WTC11 (cell line): ENCODE results near the gene TNN. TPM values are rescaled to one million over a fixed set of nuclear protein-coding genes. Genes with fewer than 3 reads are reported as not detected.

ENCODE experiments used
- ATAC-seq: fragments of 200-7000 bp; cut with Tn5 transposase; 2 replicates; pipeline ENCODE4 v1.10.0; 2021; ENCODE audit warnings: mild to moderate bottlenecking, moderate library complexity
- CTCF ChIA-PET: fragments of 300-600 bp; sonication (Branson Sonifier 250); formaldehyde crosslinking; loops from one replicate; lab custom pipeline; 2021; ENCODE audit warnings: antibody characterized with exemption; lab: Charles Lee
- POLR2A ChIA-PET: fragments of 350-600 bp; sonication (Branson Sonifier 250); formaldehyde crosslinking; loops from one replicate; lab custom pipeline; 2021; ENCODE audit warnings: antibody characterized with exemption; lab: Charles Lee
- DNase-seq: peaks from one replicate; pipeline ENCODE4 v3.0.0; 2021; ENCODE audit warnings: low spot score
- H3K27ac Mint-ChIP-seq: 2 replicates; pipeline ENCODE4 v1.8.0; 2021; ENCODE audit warnings: mixed read lengths
- H3K27me3 Mint-ChIP-seq: 2 replicates; pipeline ENCODE4 v1.8.0; 2021; ENCODE audit warnings: low read depth, mild to moderate bottlenecking, moderate library complexity, mixed read lengths
- H3K36me3 Mint-ChIP-seq: 2 replicates; pipeline ENCODE4 v1.8.0; 2021; ENCODE audit warnings: mixed read lengths
- H3K4me1 Mint-ChIP-seq: 2 replicates; pipeline ENCODE4 v1.8.0; 2022; ENCODE audit warnings: mixed read lengths
- H3K4me3 Mint-ChIP-seq: 2 replicates; pipeline ENCODE4 v1.8.0; 2021; ENCODE audit warnings: mild to moderate bottlenecking, moderate library complexity, mixed read lengths
- H3K9me3 Mint-ChIP-seq: 2 replicates; pipeline ENCODE4 v1.8.0; 2021; ENCODE audit warnings: mixed read lengths
- CREB1 ChIP-seq: sonication (generic); formaldehyde crosslinking; IDR thresholded peaks from 2 replicates; pipeline ENCODE4 v1.8.0; 2023; ENCODE audit warnings: mild to moderate bottlenecking, missing genetic modification reagents
- E2F1 ChIP-seq: sonication (generic); formaldehyde crosslinking; IDR thresholded peaks from 2 replicates; pipeline ENCODE4 v1.8.0; 2022; ENCODE audit warnings: mild to moderate bottlenecking, missing genetic modification reagents
- FOXJ3 ChIP-seq: sonication (generic); formaldehyde crosslinking; IDR thresholded peaks from 2 replicates; pipeline ENCODE4 v1.9.0; 2021; ENCODE audit warnings: missing genetic modification reagents, mild to moderate bottlenecking, borderline replicate concordance
- FOXK1 ChIP-seq: sonication (generic); formaldehyde crosslinking; IDR thresholded peaks from 2 replicates; pipeline ENCODE4 v1.8.0; 2022; ENCODE audit warnings: mild to moderate bottlenecking, moderate library complexity, missing genetic modification reagents
- FOXP1 ChIP-seq: sonication (generic); formaldehyde crosslinking; IDR thresholded peaks from 2 replicates; pipeline ENCODE4 v1.8.0; 2022; ENCODE audit warnings: missing genetic modification reagents, mild to moderate bottlenecking, moderate library complexity, borderline replicate concordance
- GTF2I ChIP-seq: fragments of 250-450 bp; sonication (Bioruptor Pico); conservative IDR thresholded peaks from 2 replicates; pipeline ENCODE4 v1.4.0; 2021; ENCODE audit warnings: mild to moderate bottlenecking
- MXD4 ChIP-seq: fragments of 250-450 bp; sonication (Bioruptor Pico); IDR thresholded peaks from 2 replicates; pipeline ENCODE4 v1.8.0; 2021; ENCODE audit warnings: mild to moderate bottlenecking, moderate library complexity, borderline replicate concordance
- NR1H2 ChIP-seq: sonication (generic); formaldehyde crosslinking; IDR thresholded peaks from 2 replicates; pipeline ENCODE4 v1.9.0; 2021; ENCODE audit warnings: mild to moderate bottlenecking, moderate library complexity, missing genetic modification reagents
- TEAD4 ChIP-seq: sonication (generic); formaldehyde crosslinking; IDR thresholded peaks from 2 replicates; pipeline ENCODE4 v1.8.0; 2022; ENCODE audit warnings: mild to moderate bottlenecking, missing genetic modification reagents
- ZNF121 ChIP-seq: sonication (generic); formaldehyde crosslinking; IDR thresholded peaks from 2 replicates; pipeline ENCODE4 v1.8.0; 2023; ENCODE audit warnings: missing genetic modification reagents
- total RNA-seq: library from RNA; stranded (reverse); gene quantifications from 3 replicates; pipeline ENCODE4 v1.2.3, GENCODE V29; 2021
- TF ChIP-seq, protein P1 (sequence below): sonication (generic); formaldehyde crosslinking; IDR thresholded peaks from 2 replicates; pipeline ENCODE4 v1.8.0; 2023; ENCODE audit warnings: mild to moderate bottlenecking, missing genetic modification reagents
- TF ChIP-seq, protein P2 (sequence below): sonication (generic); formaldehyde crosslinking; IDR thresholded peaks from 2 replicates; pipeline ENCODE4 v1.8.0; 2023; ENCODE audit warnings: missing genetic modification reagents

TNN gene
- total RNA-seq, 1 experiment from 2014 or later: 0.44 TPM

DNA sequence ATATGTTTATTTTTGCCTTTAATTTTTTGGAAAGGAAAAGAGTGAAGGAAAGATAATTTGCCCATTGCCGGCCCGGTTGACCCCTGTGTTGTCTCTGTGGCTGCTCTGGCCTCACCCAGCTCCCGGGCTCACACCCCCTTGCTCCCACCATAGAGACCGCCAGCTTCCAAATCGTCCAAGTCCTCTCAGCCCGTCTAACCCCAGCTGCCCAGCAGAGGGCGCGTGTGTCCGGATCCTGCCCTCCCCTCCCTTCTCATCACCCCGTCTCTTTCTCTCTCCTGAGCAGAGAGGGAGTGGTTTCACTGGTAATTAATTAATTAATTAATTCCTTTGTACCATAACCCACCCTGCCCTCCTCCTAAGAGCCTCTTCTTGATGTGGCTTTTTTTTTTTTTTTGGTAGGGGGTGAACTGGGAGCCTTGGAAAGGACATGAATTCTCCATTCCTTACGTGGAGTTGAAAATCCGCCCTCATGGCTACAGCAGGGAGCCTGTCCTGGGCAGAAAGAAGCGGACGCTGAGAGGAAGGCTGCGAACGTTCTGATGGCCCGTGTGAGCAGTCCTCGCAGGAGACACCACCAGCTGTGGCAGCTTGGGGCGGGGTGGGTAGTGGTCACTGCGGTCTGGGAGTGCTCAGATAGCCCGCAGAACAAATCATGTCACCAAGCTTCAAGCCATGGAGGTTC lies 79.0 kb downstream of the TNN start (continued):
- TF ChIP-seq FOXP1 (CRISPR knock-in tag) (no peak), ZNF121 (CRISPR knock-in tag) (no peak), E2F1 (no peak)
- TF ChIP-seq, protein P1, sequence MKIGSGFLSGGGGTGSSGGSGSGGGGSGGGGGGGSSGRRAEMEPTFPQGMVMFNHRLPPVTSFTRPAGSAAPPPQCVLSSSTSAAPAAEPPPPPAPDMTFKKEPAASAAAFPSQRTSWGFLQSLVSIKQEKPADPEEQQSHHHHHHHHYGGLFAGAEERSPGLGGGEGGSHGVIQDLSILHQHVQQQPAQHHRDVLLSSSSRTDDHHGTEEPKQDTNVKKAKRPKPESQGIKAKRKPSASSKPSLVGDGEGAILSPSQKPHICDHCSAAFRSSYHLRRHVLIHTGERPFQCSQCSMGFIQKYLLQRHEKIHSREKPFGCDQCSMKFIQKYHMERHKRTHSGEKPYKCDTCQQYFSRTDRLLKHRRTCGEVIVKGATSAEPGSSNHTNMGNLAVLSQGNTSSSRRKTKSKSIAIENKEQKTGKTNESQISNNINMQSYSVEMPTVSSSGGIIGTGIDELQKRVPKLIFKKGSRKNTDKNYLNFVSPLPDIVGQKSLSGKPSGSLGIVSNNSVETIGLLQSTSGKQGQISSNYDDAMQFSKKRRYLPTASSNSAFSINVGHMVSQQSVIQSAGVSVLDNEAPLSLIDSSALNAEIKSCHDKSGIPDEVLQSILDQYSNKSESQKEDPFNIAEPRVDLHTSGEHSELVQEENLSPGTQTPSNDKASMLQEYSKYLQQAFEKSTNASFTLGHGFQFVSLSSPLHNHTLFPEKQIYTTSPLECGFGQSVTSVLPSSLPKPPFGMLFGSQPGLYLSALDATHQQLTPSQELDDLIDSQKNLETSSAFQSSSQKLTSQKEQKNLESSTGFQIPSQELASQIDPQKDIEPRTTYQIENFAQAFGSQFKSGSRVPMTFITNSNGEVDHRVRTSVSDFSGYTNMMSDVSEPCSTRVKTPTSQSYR (CRISPR knock-in tag): no peak

DNA sequence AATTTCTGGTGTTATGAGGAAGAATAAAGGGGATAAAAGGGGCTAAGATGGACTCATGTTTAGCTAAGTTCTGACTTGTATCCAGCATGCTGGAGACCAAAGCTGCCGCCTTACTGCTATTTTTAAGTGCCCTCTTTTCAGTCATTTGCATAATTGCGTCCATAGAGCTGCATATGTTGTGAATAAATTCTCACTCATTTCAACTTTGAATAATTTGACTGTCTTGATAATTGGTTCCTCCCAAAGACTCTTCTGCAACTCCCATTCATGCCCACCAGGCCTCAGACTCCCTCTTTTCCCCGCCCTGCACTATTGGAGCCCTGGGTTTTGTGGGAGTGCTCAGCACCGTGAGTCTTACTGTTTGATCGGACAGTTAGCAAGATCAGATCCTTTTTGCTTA lies 79.9 kb downstream of the TNN start:
- CTCF ChIA-PET: interaction anchor here (1.0 to 7.9 kb wide), 10 partner anchors 8 to 204 kb away, joined by 3 to 110 read pairs (median 11); no protein-coding TSS in a partner anchor
- Mint-ChIP-seq H3K27me3 (peaks cover 29% of the 10 kb centered on the region), H3K27ac (no peak overlapping the region)

DNA sequence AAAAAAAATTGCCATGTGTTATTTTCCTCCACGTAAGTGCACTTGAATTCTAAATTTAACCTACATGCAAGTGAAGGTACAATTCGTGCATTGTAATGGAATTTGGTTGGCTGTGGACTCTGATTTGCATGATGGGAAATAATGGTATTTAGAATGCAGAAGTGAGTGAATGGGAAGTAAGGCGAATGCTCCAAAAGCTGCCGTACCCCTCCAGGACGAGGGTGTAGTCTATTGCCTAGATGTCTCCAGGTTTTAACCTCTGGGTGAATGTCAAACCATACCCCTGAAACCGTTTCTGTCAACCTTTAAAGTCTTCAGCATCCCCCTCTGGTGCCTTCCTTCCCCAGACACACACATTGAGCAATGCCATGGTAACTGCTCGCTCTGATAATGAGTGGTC lies 80.4 kb downstream of the TNN start:
- DNase-seq (no peak), ATAC-seq (no peak)
- H3K4me3 Mint-ChIP-seq: no peak overlapping the region
- no peak overlapping the region for H3K27ac Mint-ChIP-seq
- no peaks in the 10 kb centered on the region for H3K36me3 Mint-ChIP-seq
- H3K9me3 Mint-ChIP-seq: peaks cover 15% of the 10 kb centered on the region
- peaks cover 29% of the 10 kb centered on the region for H3K27me3 Mint-ChIP-seq
- peaks cover 43% of the 10 kb centered on the region for H3K4me1 Mint-ChIP-seq
- CTCF ChIA-PET: interaction anchor here (1.0 to 7.9 kb wide), 5 partner anchors 12 to 170 kb away, joined by 3 to 110 read pairs (median 37); no protein-coding TSS in a partner anchor
- no peak for TF ChIP-seq ZNF121 (CRISPR knock-in tag)
- TF ChIP-seq NR1H2 (CRISPR knock-in tag): no peak
- TF ChIP-seq, all 79 proteins: peak for 0
- POLR2A ChIA-PET: no interaction called here

More for the DNA sequence above, 79.9 kb downstream of the TNN start:
- Mint-ChIP-seq H3K36me3 (no peaks in the 10 kb centered on the region), H3K4me1 (peaks cover 40% of the 10 kb centered on the region)
- no peak for DNase-seq
- POLR2A ChIA-PET: no interaction called here
- TF ChIP-seq MXD4 (CRISPR knock-in tag) (no peak), TEAD4 (CRISPR knock-in tag) (no peak), GTF2I (no peak), CREB1 (CRISPR knock-in tag) (no peak), FOXJ3 (CRISPR knock-in tag) (no peak), FOXK1 (CRISPR knock-in tag) (no peak)
- TF ChIP-seq, protein P1 (CRISPR knock-in tag): no peak
- TF ChIP-seq, protein P2, sequence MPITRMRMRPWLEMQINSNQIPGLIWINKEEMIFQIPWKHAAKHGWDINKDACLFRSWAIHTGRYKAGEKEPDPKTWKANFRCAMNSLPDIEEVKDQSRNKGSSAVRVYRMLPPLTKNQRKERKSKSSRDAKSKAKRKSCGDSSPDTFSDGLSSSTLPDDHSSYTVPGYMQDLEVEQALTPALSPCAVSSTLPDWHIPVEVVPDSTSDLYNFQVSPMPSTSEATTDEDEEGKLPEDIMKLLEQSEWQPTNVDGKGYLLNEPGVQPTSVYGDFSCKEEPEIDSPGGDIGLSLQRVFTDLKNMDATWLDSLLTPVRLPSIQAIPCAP: no peak
- TF ChIP-seq, all 79 proteins: peak for 0
- Mint-ChIP-seq H3K9me3 (peaks cover 15% of the 10 kb centered on the region), H3K4me3 (no peak overlapping the region)
- no peak for ATAC-seq
